ENCODE results near the gene MYO1E. TPM values are rescaled to one million over a fixed set of nuclear protein-coding genes. Genes with fewer than 3 reads are reported as not detected.

MYO1E gene
- total RNA-seq, 2 donors from 2014 or later: 66.3 to 92.0 TPM

DNA sequence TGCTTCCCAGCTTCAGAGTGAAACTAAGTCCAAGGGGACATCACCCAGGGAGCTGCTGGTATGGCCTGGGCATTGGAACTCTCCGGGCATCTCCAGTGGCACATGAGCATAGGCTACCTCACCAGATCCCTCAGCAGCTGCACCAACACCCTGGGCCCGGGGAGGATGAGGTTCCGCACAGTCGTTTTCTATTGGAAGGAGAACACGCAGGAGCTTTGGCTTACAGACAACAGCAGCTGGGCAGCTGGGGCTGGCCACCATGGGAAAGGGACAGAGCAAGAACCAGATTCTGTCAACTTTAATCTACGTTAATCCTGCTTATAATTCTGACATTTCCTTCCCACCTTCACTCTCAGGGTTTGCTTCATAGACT lies 65.5 kb downstream of the MYO1E start:
- no peak overlapping the region for H3K27ac ChIP-seq
- WGBS: 94% methylated on average over 6 of the region's 6 CpGs
- intact Hi-C loops (cut with DNase I): no loop called here

DNA sequence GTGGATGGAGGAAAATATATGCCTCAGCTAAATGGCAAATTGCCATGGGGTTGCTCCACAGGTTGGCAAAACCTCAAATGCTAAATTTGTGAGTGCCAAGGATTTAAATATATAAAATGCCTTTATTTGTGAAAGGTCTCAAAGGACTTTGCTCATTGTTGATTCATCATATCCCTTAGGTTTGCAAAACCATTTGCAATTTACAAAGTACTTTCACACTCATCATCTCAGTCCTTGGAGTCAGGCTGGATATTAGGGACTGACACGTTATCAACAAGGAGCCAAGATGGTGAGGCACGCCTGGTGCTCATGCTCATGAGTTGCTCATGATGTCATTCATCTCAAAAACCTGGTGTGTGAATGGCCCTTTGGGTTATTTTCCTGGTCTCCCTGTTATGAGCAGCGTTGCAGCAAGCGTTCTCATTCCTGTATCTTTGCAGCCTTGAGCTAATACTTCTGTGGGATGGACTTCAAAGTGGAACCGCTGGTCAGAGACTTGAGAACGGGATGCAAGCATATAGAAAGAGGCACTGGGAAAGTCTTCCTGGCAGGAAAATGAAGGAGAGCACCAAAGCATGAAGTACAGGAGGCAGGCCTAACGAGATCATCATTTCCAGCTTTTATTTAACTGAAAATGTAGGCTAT lies 66.0 kb downstream of the MYO1E start:
- Histone ChIP-seq H3K4me3 (no peak overlapping the region), H3K9me3 (no peaks in the 10 kb centered on the region), H3K27ac (no peak overlapping the region), H3K27me3 (replicated peaks; ENCODE audit: insufficient read depth) (no peaks in the 10 kb centered on the region), H3K4me1 (replicated peaks) (no peaks in the 10 kb centered on the region), H3K36me3 (no peaks in the 10 kb centered on the region)
- TF ChIP-seq, protein P1, sequence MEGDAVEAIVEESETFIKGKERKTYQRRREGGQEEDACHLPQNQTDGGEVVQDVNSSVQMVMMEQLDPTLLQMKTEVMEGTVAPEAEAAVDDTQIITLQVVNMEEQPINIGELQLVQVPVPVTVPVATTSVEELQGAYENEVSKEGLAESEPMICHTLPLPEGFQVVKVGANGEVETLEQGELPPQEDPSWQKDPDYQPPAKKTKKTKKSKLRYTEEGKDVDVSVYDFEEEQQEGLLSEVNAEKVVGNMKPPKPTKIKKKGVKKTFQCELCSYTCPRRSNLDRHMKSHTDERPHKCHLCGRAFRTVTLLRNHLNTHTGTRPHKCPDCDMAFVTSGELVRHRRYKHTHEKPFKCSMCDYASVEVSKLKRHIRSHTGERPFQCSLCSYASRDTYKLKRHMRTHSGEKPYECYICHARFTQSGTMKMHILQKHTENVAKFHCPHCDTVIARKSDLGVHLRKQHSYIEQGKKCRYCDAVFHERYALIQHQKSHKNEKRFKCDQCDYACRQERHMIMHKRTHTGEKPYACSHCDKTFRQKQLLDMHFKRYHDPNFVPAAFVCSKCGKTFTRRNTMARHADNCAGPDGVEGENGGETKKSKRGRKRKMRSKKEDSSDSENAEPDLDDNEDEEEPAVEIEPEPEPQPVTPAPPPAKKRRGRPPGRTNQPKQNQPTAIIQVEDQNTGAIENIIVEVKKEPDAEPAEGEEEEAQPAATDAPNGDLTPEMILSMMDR (IDR thresholded peaks at IDR 0.05): no peak
- TF ChIP-seq POLR2AphosphoS5 (IDR thresholded peaks at IDR 0.05): no peak
- TF ChIP-seq POLR2A (IDR thresholded peaks at IDR 0.05): no peak
- intact Hi-C loops (cut with DNase I): no loop called here
- DNase-seq (ENCODE audit: low spot score): no peak
- WGBS: 83% methylated on average over 7 of the region's 7 CpGs

More for the DNA sequence above, 65.5 kb downstream of the MYO1E start:
- Histone ChIP-seq H3K4me3 (no peak overlapping the region), H3K4me1 (replicated peaks) (no peaks in the 10 kb centered on the region), H3K27me3 (replicated peaks; ENCODE audit: insufficient read depth) (no peaks in the 10 kb centered on the region), H3K9me3 (no peaks in the 10 kb centered on the region), H3K36me3 (no peaks in the 10 kb centered on the region)
- no peak for DNase-seq (ENCODE audit: low spot score)
- TF ChIP-seq, protein P1 (IDR thresholded peaks at IDR 0.05): no peak
- no peak for TF ChIP-seq POLR2AphosphoS5 (IDR thresholded peaks at IDR 0.05)
- TF ChIP-seq POLR2A (IDR thresholded peaks at IDR 0.05): no peak

DNA sequence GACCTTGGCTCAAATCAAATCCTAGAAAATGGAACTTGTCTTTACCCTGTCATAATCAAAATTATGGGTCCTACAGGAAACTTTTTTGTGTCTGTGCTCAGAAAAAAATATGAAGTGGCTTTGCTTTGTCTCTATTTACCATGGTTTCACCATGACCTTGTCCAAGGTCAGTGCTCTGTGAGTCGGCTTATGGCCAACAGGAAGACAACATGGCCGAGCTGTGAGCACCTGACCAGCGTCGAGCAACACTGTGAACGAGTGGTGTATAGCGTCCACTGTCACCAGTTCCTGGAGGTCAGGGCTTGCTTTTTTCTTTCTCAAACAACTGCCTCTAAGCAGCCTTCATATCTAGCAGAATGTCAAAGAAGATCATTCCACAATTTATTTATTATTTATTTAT lies 67.9 kb downstream of the MYO1E start:
- TF ChIP-seq POLR2AphosphoS5 (IDR thresholded peaks at IDR 0.05) (no peak), POLR2A (IDR thresholded peaks at IDR 0.05) (no peak)
- TF ChIP-seq, protein P1 (IDR thresholded peaks at IDR 0.05): no peak
- no peak for DNase-seq (ENCODE audit: low spot score)
- 93% methylated on average over 6 of the region's 6 CpGs for WGBS
- Histone ChIP-seq H3K27ac (no peak overlapping the region), H3K4me1 (replicated peaks) (no peaks in the 10 kb centered on the region), H3K9me3 (no peaks in the 10 kb centered on the region), H3K36me3 (no peaks in the 10 kb centered on the region), H3K4me3 (no peak overlapping the region), H3K27me3 (replicated peaks; ENCODE audit: insufficient read depth) (no peaks in the 10 kb centered on the region)
- intact Hi-C loops (cut with DNase I): no loop called here

DNA sequence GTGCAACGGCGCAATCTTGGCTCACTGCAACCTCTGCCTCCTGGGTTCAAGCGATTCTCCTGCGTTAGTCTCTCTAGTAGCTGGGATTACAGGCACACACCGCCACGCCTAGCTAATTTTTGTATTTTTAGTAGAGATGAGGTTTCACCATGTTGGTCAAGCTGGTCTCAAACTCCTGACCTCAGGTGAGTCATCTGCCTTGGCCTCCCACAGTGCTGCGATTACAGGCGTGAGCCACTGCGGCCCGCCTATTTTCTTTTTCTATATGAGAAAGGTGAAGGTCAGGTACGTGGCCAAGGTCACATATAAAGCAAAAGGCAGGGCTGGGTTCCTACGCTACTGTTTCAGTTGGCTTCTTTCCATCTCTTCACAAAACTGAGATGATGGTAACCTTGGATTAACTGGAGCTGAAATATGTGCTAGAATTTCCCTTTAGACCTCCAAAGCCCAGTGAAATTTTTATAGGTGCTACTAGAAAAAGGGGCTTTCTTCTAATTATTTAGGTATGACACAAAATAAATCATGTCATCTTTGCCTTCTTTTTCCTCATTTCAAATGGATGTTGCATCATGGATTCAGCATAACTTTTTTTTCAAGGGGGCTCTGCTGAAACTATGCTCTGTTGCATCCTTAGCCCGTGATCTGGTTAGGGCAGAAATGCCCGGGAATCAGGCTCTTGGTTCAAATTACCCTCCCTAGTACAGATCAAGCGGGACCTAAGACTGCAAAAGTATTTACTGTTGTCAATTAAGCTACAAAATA lies 68.5 kb downstream of the MYO1E start:
- intact Hi-C loops (cut with DNase I): no loop called here
- Histone ChIP-seq H3K27ac (no peak overlapping the region), H3K4me1 (replicated peaks) (no peaks in the 10 kb centered on the region), H3K27me3 (replicated peaks; ENCODE audit: insufficient read depth) (no peaks in the 10 kb centered on the region), H3K9me3 (no peaks in the 10 kb centered on the region), H3K36me3 (no peaks in the 10 kb centered on the region), H3K4me3 (no peak overlapping the region)
- no peak for DNase-seq (ENCODE audit: low spot score)
- 92% methylated on average over 15 of the region's 15 CpGs for WGBS
- TF ChIP-seq POLR2AphosphoS5 (IDR thresholded peaks at IDR 0.05): no peak
- TF ChIP-seq POLR2A (IDR thresholded peaks at IDR 0.05): no peak
- TF ChIP-seq, protein P1 (IDR thresholded peaks at IDR 0.05): no peak

DNA sequence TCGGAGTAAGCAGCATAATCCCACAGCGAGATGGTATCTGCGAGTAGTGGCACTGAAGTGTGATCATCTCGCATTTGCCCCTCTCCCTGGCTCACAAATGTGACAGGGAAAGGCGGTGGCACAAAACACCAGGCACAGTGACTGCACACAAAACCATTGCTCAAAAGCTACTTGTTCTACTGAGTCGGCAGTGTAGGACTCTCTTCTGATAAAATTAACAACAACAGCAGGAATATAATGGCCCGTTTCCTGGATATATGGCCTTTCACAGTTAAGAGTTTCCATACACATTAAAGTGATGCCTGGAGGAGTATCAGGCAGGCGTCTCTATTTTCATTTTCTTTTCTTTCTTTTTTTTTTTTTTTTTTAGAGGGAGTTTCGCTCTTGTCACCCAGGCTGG lies 69.0 kb downstream of the MYO1E start:
- Histone ChIP-seq H3K27me3 (replicated peaks; ENCODE audit: insufficient read depth) (no peaks in the 10 kb centered on the region), H3K36me3 (no peaks in the 10 kb centered on the region), H3K4me1 (replicated peaks) (no peaks in the 10 kb centered on the region), H3K27ac (no peak overlapping the region), H3K4me3 (no peak overlapping the region), H3K9me3 (no peaks in the 10 kb centered on the region)
- 93% methylated on average over 9 of the region's 9 CpGs for WGBS
- DNase-seq (ENCODE audit: low spot score): no peak
- intact Hi-C loops (cut with DNase I): no loop called here
- TF ChIP-seq POLR2AphosphoS5 (IDR thresholded peaks at IDR 0.05) (no peak), POLR2A (IDR thresholded peaks at IDR 0.05) (no peak)

Data from prostate gland (tissue), 2 donors.